ENCODE data around the gene GTF3C4.

GTF3C4 gene

GRCh38 chr9:132699956-132700355, 29.7 kb downstream of the GTF3C4 start:
- Histone ChIP-seq H3K27ac (replicated peaks) (no peak overlapping the region), H3K4me3 (replicated peaks; ENCODE audit: insufficient read depth, low read length) (no peak overlapping the region), H3K27me3 (ENCODE audit: insufficient read depth, poor library complexity, severe bottlenecking) (peaks cover 4% of the 10 kb centered on the region)
- no peak for DNase-seq (ENCODE audit: low read depth in 1 of 2, low spot score in 1 of 2)
- TF ChIP-seq POLR2AphosphoS5 (IDR thresholded peaks at IDR 0.05; ENCODE audit: low read depth) (no peak), SPI1 (IDR thresholded peaks at IDR 0.05; ENCODE audit: borderline replicate concordance, low read depth) (no peak), GABPA (IDR thresholded peaks at IDR 0.05; ENCODE audit: low read depth) (no peak), CTCF (IDR thresholded peaks at IDR 0.05; ENCODE audit: insufficient read depth, low read length) (no peak)
- TF ChIP-seq, protein P1, sequence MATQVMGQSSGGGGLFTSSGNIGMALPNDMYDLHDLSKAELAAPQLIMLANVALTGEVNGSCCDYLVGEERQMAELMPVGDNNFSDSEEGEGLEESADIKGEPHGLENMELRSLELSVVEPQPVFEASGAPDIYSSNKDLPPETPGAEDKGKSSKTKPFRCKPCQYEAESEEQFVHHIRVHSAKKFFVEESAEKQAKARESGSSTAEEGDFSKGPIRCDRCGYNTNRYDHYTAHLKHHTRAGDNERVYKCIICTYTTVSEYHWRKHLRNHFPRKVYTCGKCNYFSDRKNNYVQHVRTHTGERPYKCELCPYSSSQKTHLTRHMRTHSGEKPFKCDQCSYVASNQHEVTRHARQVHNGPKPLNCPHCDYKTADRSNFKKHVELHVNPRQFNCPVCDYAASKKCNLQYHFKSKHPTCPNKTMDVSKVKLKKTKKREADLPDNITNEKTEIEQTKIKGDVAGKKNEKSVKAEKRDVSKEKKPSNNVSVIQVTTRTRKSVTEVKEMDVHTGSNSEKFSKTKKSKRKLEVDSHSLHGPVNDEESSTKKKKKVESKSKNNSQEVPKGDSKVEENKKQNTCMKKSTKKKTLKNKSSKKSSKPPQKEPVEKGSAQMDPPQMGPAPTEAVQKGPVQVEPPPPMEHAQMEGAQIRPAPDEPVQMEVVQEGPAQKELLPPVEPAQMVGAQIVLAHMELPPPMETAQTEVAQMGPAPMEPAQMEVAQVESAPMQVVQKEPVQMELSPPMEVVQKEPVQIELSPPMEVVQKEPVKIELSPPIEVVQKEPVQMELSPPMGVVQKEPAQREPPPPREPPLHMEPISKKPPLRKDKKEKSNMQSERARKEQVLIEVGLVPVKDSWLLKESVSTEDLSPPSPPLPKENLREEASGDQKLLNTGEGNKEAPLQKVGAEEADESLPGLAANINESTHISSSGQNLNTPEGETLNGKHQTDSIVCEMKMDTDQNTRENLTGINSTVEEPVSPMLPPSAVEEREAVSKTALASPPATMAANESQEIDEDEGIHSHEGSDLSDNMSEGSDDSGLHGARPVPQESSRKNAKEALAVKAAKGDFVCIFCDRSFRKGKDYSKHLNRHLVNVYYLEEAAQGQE (IDR thresholded peaks at IDR 0.05; ENCODE audit: insufficient replicate concordance, low read depth) = no peak

GRCh38 chr9:132702254-132702653, 32.0 kb downstream of the GTF3C4 start:
- DNase-seq (ENCODE audit: low read depth in 1 of 2, low spot score in 1 of 2) = no peak
- Histone ChIP-seq H3K27me3 (ENCODE audit: insufficient read depth, poor library complexity, severe bottlenecking) (peaks cover 6% of the 10 kb centered on the region), H3K4me3 (replicated peaks; ENCODE audit: insufficient read depth, low read length) (no peak overlapping the region), H3K27ac (replicated peaks) (no peak overlapping the region)
- TF ChIP-seq CTCF (IDR thresholded peaks at IDR 0.05; ENCODE audit: insufficient read depth, low read length) (no peak), GABPA (IDR thresholded peaks at IDR 0.05; ENCODE audit: low read depth) (no peak), POLR2AphosphoS5 (IDR thresholded peaks at IDR 0.05; ENCODE audit: low read depth) (no peak), SPI1 (IDR thresholded peaks at IDR 0.05; ENCODE audit: borderline replicate concordance, low read depth) (no peak)
- TF ChIP-seq, protein P1 (IDR thresholded peaks at IDR 0.05; ENCODE audit: insufficient replicate concordance, low read depth) = no peak

- H3K4me3 ChIP-seq (replicated peaks; ENCODE audit: insufficient read depth, low read length) = no peak overlapping the region
- DNase-seq (ENCODE audit: low read depth in 1 of 2, low spot score in 1 of 2) = no peak
- no peak overlapping the region for H3K27ac ChIP-seq (replicated peaks)
- H3K27me3 ChIP-seq (ENCODE audit: insufficient read depth, poor library complexity, severe bottlenecking) = peaks cover 6% of the 10 kb centered on the region
- TF ChIP-seq GABPA (IDR thresholded peaks at IDR 0.05; ENCODE audit: low read depth) (no peak), CTCF (IDR thresholded peaks at IDR 0.05; ENCODE audit: insufficient read depth, low read length) (no peak), POLR2AphosphoS5 (IDR thresholded peaks at IDR 0.05; ENCODE audit: low read depth) (no peak), SPI1 (IDR thresholded peaks at IDR 0.05; ENCODE audit: borderline replicate concordance, low read depth) (no peak)
- TF ChIP-seq, protein P1 (IDR thresholded peaks at IDR 0.05; ENCODE audit: insufficient replicate concordance, low read depth) = no peak
These were observed 33.1 kb downstream of the GTF3C4 start for GRCh38 chr9:132703336-132703735.

Data from HL-60 (cell line).